ENCODE measurements around the gene CLIP1.

DNA sequence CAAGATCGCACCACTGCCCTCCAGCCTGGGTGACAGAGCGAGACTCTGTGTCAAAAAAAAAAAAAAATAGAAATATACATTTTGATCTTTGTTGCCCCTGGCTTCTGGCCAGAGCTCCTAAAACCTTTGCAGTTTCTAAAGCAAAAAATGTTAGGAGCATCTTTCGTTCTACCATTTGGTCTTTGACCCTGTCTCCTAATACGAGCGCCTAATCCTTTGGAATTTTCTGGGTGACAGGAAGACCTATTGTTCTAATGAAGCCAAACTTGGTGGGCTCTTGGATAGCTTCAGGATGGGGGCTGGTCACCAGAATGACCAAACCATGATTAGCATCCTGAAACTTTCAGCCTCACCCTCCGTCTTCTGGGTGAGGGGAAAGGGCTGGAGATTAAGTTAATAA lies 32.3 kb upstream of the CLIP1 start:
- TF ChIP-seq CTCF (conservative IDR thresholded peaks at IDR 0.05; ENCODE audit: low read depth, low read length): no peak
- no peak for TF ChIP-seq EZH2 (IDR thresholded peaks at IDR 0.05; ENCODE audit: borderline replicate concordance, low read depth, low read length, poor library complexity, severe bottlenecking)

Measured in A673 (cell line).